B cell (primary cell): ENCODE results near the gene DEAF1. TPM values are rescaled to one million over a fixed set of nuclear protein-coding genes. Genes with fewer than 3 reads are reported as not detected.

Source experiments
- ATAC-seq: fragments of 200-7000 bp; cut with Tn5 transposase; one replicate; pipeline ENCODE4 v1.10.0; 2021; ENCODE audit warnings: low read depth, mild to moderate bottlenecking, moderate number of reproducible peaks, moderate library complexity
- CTCF ChIA-PET: fragments of 350-600 bp; sonication (Branson Sonifier 250); formaldehyde crosslinking; loops from one replicate; lab custom pipeline; 2021; ENCODE audit warnings: antibody characterized with exemption, inconsistent platforms; lab: Charles Lee
- POLR2A ChIA-PET: fragments of 350-600 bp; sonication (Branson Sonifier 250); formaldehyde crosslinking; loops from one replicate; lab custom pipeline; 2021; ENCODE audit warnings: antibody characterized with exemption; lab: Charles Lee
- DNase-seq: peaks from one replicate; pipeline ENCODE4 v3.0.0; 2013
- H2AFZ ChIP-seq: 2 replicates; pipeline ENCODE4 v1.6.1; 2012; ENCODE audit warnings: mild to moderate bottlenecking, low read depth, low read length; ENCODE audit not compliant: insufficient read depth, poor library complexity, severe bottlenecking
- H3K27ac ChIP-seq, 2 donors: 1 replicate in 1 of 2; 2 replicates in 1 of 2; pipeline ENCODE4 v1.5.1; 2012 to 2013; ENCODE audit warnings: low read length in 2 of 2, mild to moderate bottlenecking in 2 of 2, moderate library complexity in 1 of 2
- H3K27me3 ChIP-seq, 4 experiments: fragments of 200-600 bp in 1 of 4; sonication (generic) in 1 of 4; replicated peaks in 1 of 4; 1 replicate in 2 of 4; 2 replicates in 2 of 4; pipeline versions ENCODE4 v1.6.1 to v1.7.0; 2013 to 2016; ENCODE audit warnings: low read length in 3 of 4, mild to moderate bottlenecking in 2 of 4, mixed read lengths in 1 of 4, moderate library complexity in 1 of 4; ENCODE audit not compliant: insufficient read depth in 4 of 4, control insufficient read depth in 3 of 4; ENCODE audit errors: control extremely low read depth in 1 of 4
- H3K36me3 ChIP-seq, 2 experiments: replicated peaks in 1 of 2; 1 replicate in 1 of 2; 2 replicates in 1 of 2; pipeline versions ENCODE4 v1.6.1 to v1.7.1; 2013; ENCODE audit warnings: low read length in 1 of 2; ENCODE audit not compliant: insufficient read depth in 2 of 2, control insufficient read depth in 1 of 2; ENCODE audit errors: control extremely low read depth in 1 of 2, extremely low read depth in 1 of 2
- H3K4me1 ChIP-seq, 2 donors: fragments of 200-600 bp in 1 of 2; sonication (generic) in 1 of 2; 1 replicate in 1 of 2; 2 replicates in 1 of 2; pipeline versions ENCODE4 v1.5.1 to v1.6.1; 2013 to 2017; ENCODE audit warnings: low read length in 2 of 2; ENCODE audit not compliant: control insufficient read depth in 2 of 2, insufficient read depth in 2 of 2
- H3K4me2 ChIP-seq: replicated peaks from 2 replicates; pipeline ENCODE3; 2012; ENCODE audit warnings: mild to moderate bottlenecking, low read depth, low read length; ENCODE audit not compliant: poor library complexity, severe bottlenecking
- H3K4me3 ChIP-seq, 5 experiments: fragments of 200-600 bp in 1 of 5; sonication (generic) in 1 of 5; 1 replicate in 3 of 5; 2 replicates in 2 of 5; pipeline versions ENCODE4 v1.5.1 to v1.7.0; 2011 to 2016; ENCODE audit warnings: low read length in 4 of 5, mild to moderate bottlenecking in 4 of 5, low read depth in 2 of 5, control low read depth in 1 of 5, moderate library complexity in 1 of 5; ENCODE audit not compliant: insufficient read depth in 1 of 5; ENCODE audit errors: control extremely low read depth in 1 of 5, extremely low read depth in 1 of 5
- H3K79me2 ChIP-seq: fragments of 200-600 bp; sonication (generic); one replicate; pipeline ENCODE4 v1.6.0; 2016; ENCODE audit warnings: low read length; ENCODE audit not compliant: control insufficient read depth, insufficient read depth
- H3K9ac ChIP-seq: fragments of 200-600 bp; sonication (generic); 2 replicates; pipeline ENCODE4 v1.6.1; 2017; ENCODE audit warnings: mild to moderate bottlenecking, low read length, moderate library complexity
- H3K9me3 ChIP-seq, 3 donors: one replicate each; pipeline versions ENCODE4 v1.6.1 to v1.7.1; 2013; ENCODE audit warnings: low read length in 2 of 3; ENCODE audit not compliant: control insufficient read depth in 2 of 3, insufficient read depth in 1 of 3; ENCODE audit errors: control extremely low read depth in 1 of 3
- H4K20me1 ChIP-seq: 2 replicates; pipeline ENCODE4 v1.6.0; 2012; ENCODE audit warnings: mild to moderate bottlenecking, low read length; ENCODE audit not compliant: insufficient read depth, control insufficient read depth, poor library complexity, severe bottlenecking
- H3K27ac Mint-ChIP-seq: one replicate; pipeline ENCODE4 v1.8.0; 2021; ENCODE audit warnings: mixed read lengths
- H3K27me3 Mint-ChIP-seq: one replicate; pipeline ENCODE4 v1.8.0; 2021; ENCODE audit warnings: mixed read lengths
- H3K4me1 Mint-ChIP-seq: one replicate; pipeline ENCODE4 v1.8.0; 2021; ENCODE audit warnings: mixed read lengths
- H3K4me3 Mint-ChIP-seq: one replicate; pipeline ENCODE4 v1.8.0; 2021; ENCODE audit warnings: mixed read lengths
- H3K9me3 Mint-ChIP-seq: one replicate; pipeline ENCODE4 v1.8.0; 2022; ENCODE audit warnings: mixed read lengths; ENCODE audit not compliant: insufficient read depth
- EZH2 ChIP-seq: IDR thresholded peaks from 2 replicates; pipeline ENCODE4 v1.6.1; 2012; ENCODE audit warnings: borderline replicate concordance, low read depth, mild to moderate bottlenecking, moderate library complexity, low read length; ENCODE audit not compliant: insufficient read depth, poor library complexity, severe bottlenecking
- WGBS: methylation state at CpG from one replicate; pipeline ENCODE4 v1.1.5; 2013; ENCODE audit warnings: missing lambda C conversion rate; ENCODE audit not compliant: insufficient coverage; 5-methylcytosine and 5-hydroxymethylcytosine counted together
- intact Hi-C: fragments of 100-400 bp; cut with micrococcal nuclease; formaldehyde crosslinking; loops from one replicate; pipeline ENCODE4 v1.10.0; 2022
- polyA plus RNA-seq: library from polyadenylated mRNA; depleted of rRNA; stranded (reverse); fragments of >200 nt; gene quantifications from 2 replicates; pipeline ENCODE4 v1.2.3, GENCODE V29; 2012
- total RNA-seq, 2 donors: library from RNA; stranded (reverse); fragments of 120-200 nt in 1 of 2; gene quantifications; 1 replicate in 1 of 2; 2 replicates in 1 of 2; pipeline versions ENCODE4 v1.2.3 to v1.2.4, GENCODE V29; 2013 to 2022
- TF ChIP-seq, protein P1 (sequence below): fragments of 200-600 bp; IDR thresholded peaks from one replicate; pipeline ENCODE4 v1.8.0; 2022; ENCODE audit warnings: antibody characterized with exemption, mild to moderate bottlenecking

The DEAF1 gene
- total and polyA plus RNA-seq, 2 donors (not counting 1 experiment from before 2014, with no cell fraction given), result 31.8 to 53.6 TPM

DNA sequence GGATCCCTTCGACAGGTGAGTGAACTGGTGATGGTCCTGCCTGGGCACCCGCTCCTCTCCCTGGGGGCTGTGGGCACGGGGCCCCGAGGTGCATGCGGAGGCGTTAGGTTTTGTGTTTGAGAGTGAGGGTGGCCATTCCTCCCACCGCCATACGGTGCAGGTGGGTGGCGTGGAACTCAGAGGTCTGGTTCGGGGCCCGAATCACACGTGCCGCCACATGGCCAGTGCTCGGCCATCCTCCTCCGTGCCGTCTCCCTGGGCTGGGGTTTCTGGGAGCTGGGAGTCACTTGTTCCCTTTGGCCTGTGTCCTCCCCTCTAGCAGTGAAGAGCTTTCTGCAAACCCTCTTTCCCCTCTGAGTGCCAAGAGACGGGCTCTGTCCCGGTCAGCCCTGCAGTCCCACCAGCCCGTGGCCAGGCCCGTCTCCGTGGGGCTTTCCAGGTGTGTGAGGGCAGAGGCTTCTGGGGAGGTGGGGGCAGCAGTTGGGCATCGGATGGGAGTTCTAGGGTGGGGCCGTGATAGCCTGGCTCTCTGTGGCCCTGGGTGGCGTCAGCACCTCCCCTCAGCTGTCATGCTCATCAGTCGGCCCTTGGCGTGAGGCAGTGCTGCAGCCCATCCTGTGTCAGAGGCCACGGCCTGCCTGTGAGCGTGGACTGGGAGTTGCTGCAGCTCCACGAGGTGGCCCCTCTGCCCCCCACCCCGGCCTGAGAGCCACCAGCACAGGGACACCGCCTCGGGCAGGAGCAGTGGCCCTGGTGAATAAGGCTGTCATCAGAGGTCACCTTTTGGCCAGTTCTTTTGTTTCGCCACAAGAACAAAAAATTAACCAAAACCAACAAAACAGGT lies 89.5 kb downstream of the DEAF1 start:
- 98% methylated on average over 27 of the region's 33 CpGs for WGBS
- Histone ChIP-seq H3K9ac (no peak overlapping the region), H3K4me3 (no peak overlapping the region), H3K79me2 (peaks cover 9% of the 10 kb centered on the region), H3K36me3 (peaks cover 0 to 82% of the 10 kb centered on the region in 2 experiments), H3K9me3 (no peaks in the 10 kb centered on the region), H3K4me1 (no peaks in the 10 kb centered on the region), H4K20me1 (peaks cover 33% of the 10 kb centered on the region), H2AFZ (no peak overlapping the region), H3K27me3 (no peaks in the 10 kb centered on the region), H3K27ac (no peak overlapping the region), H3K4me2 (no peak overlapping the region)
- ChIA-PET CTCF (interaction anchor here (1.3 kb wide), 1 partner anchor 10 kb away, joined by 3 read pairs; the partner anchor contains the start of gene IRF7), POLR2A (no interaction called here)
- no peaks in the 10 kb centered on the region for H3K9me3 Mint-ChIP-seq
- H3K4me1 Mint-ChIP-seq, result no peaks in the 10 kb centered on the region
- no peak overlapping the region for H3K27ac Mint-ChIP-seq
- no peak for DNase-seq
- no peak overlapping the region for H3K4me3 Mint-ChIP-seq
- TF ChIP-seq, protein P1, sequence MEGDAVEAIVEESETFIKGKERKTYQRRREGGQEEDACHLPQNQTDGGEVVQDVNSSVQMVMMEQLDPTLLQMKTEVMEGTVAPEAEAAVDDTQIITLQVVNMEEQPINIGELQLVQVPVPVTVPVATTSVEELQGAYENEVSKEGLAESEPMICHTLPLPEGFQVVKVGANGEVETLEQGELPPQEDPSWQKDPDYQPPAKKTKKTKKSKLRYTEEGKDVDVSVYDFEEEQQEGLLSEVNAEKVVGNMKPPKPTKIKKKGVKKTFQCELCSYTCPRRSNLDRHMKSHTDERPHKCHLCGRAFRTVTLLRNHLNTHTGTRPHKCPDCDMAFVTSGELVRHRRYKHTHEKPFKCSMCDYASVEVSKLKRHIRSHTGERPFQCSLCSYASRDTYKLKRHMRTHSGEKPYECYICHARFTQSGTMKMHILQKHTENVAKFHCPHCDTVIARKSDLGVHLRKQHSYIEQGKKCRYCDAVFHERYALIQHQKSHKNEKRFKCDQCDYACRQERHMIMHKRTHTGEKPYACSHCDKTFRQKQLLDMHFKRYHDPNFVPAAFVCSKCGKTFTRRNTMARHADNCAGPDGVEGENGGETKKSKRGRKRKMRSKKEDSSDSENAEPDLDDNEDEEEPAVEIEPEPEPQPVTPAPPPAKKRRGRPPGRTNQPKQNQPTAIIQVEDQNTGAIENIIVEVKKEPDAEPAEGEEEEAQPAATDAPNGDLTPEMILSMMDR, result no peak
- no peak for TF ChIP-seq EZH2
- no peaks in the 10 kb centered on the region for H3K27me3 Mint-ChIP-seq
- intact Hi-C loops, result no loop called here
- no peak for ATAC-seq

GRCh38 chr11:603154-603553 lies 91.9 kb downstream of the DEAF1 start:
- Mint-ChIP-seq H3K4me1 (no peaks in the 10 kb centered on the region), H3K4me3 (no peak overlapping the region), H3K9me3 (no peaks in the 10 kb centered on the region), H3K27me3 (no peaks in the 10 kb centered on the region), H3K27ac (no peak overlapping the region)
- WGBS, result 98% methylated on average over 10 of the region's 13 CpGs
- H3K79me2 ChIP-seq, result peaks cover 18% of the 10 kb centered on the region
- ChIA-PET POLR2A (interaction anchor here (1.2 kb wide), 1 partner anchor 9 kb away, joined by 3 read pairs; no protein-coding TSS in a partner anchor), CTCF (no interaction called here)
- H3K27me3 ChIP-seq, result no peaks in the 10 kb centered on the region
- H3K4me3 ChIP-seq, result no peak overlapping the region
- H3K9me3 ChIP-seq, result no peaks in the 10 kb centered on the region
- no peaks in the 10 kb centered on the region for H3K4me1 ChIP-seq
- H3K9ac ChIP-seq, result no peak overlapping the region
- H3K36me3 ChIP-seq, result peaks cover 0 to 71% of the 10 kb centered on the region in 2 experiments
- ATAC-seq (no peak), DNase-seq (no peak)
- peaks cover 26% of the 10 kb centered on the region for H4K20me1 ChIP-seq
- intact Hi-C loops, result no loop called here
- no peak overlapping the region for H3K4me2 ChIP-seq
- no peak for TF ChIP-seq EZH2
- TF ChIP-seq, protein P1, result no peak
- H3K27ac ChIP-seq, result no peak overlapping the region
- no peak overlapping the region for H2AFZ ChIP-seq
